Astrocyte (in vitro differentiated cells and primary cell): Measurements from ENCODE around the gene PSMA7. TPM values are rescaled to one million over a fixed set of nuclear protein-coding genes. Genes with fewer than 3 reads are reported as not detected.

ENCODE experiments used
- DNase-seq: peaks from one replicate; pipeline ENCODE4 v3.0.0-alpha.2; 2010; ENCODE audit warnings: low read depth
- FAIRE-seq: peaks from 2 replicates; lab custom pipeline; 2011; peaks lifted over from hg19 to GRCh38; lab: Jason Lieb, UNC
- H2AFZ ChIP-seq: 2 replicates; pipeline ENCODE4 v1.6.0; 2012; ENCODE audit warnings: low read depth, low read length, inconsistent platforms
- H3K27ac ChIP-seq: 2 replicates; pipeline ENCODE4 v1.5.1; 2011; ENCODE audit warnings: low read depth, low read length, inconsistent platforms
- H3K27me3 ChIP-seq: 2 replicates; pipeline ENCODE4 v1.6.0; 2011; ENCODE audit warnings: low read length, inconsistent platforms; ENCODE audit not compliant: insufficient read depth
- H3K36me3 ChIP-seq: 2 replicates; pipeline ENCODE4 v1.5.1; 2011; ENCODE audit warnings: low read length, inconsistent platforms; ENCODE audit not compliant: insufficient read depth
- H3K4me1 ChIP-seq: 2 replicates; pipeline ENCODE4 v1.5.1; 2011; ENCODE audit warnings: low read length, inconsistent platforms; ENCODE audit not compliant: insufficient read depth
- H3K4me2 ChIP-seq: 2 replicates; pipeline ENCODE4 v1.6.0; 2012; ENCODE audit warnings: low read length, inconsistent platforms
- H3K4me3 ChIP-seq: 2 replicates; pipeline ENCODE4 v1.5.1; 2011; ENCODE audit warnings: low read depth, mild to moderate bottlenecking, low read length, inconsistent platforms; ENCODE audit not compliant: insufficient read depth
- H3K79me2 ChIP-seq: 2 replicates; pipeline ENCODE4 v1.6.0; 2012; ENCODE audit warnings: mild to moderate bottlenecking, low read length, inconsistent platforms; ENCODE audit not compliant: insufficient read depth
- H3K9ac ChIP-seq: 2 replicates; pipeline ENCODE4 v1.6.0; 2012; ENCODE audit warnings: mild to moderate bottlenecking, low read length, inconsistent platforms
- H3K9me3 ChIP-seq: 2 replicates; pipeline ENCODE4 v1.5.1; 2012; ENCODE audit warnings: low read depth, mild to moderate bottlenecking, low read length, inconsistent platforms; ENCODE audit not compliant: insufficient read depth
- H4K20me1 ChIP-seq: 2 replicates; pipeline ENCODE4 v1.6.0; 2012; ENCODE audit warnings: low read length, inconsistent platforms; ENCODE audit not compliant: insufficient read depth
- H3K27ac Mint-ChIP-seq: one replicate; pipeline ENCODE4 v1.8.0; 2021; ENCODE audit warnings: mild to moderate bottlenecking, mixed read lengths; ENCODE audit not compliant: unreplicated experiment
- H3K27me3 Mint-ChIP-seq: one replicate; pipeline ENCODE4 v1.8.0; 2021; ENCODE audit warnings: low read depth, mixed read lengths; ENCODE audit not compliant: unreplicated experiment
- H3K36me3 Mint-ChIP-seq: one replicate; pipeline ENCODE4 v1.8.0; 2021; ENCODE audit warnings: low read depth, mixed read lengths; ENCODE audit not compliant: unreplicated experiment
- H3K4me1 Mint-ChIP-seq: one replicate; pipeline ENCODE4 v1.8.0; 2021; ENCODE audit warnings: low read depth, mixed read lengths; ENCODE audit not compliant: unreplicated experiment
- H3K4me3 Mint-ChIP-seq: one replicate; pipeline ENCODE4 v1.8.0; 2021; ENCODE audit warnings: mild to moderate bottlenecking, moderate library complexity, mixed read lengths; ENCODE audit not compliant: unreplicated experiment
- H3K9me3 Mint-ChIP-seq: one replicate; pipeline ENCODE4 v1.8.0; 2021; ENCODE audit warnings: mild to moderate bottlenecking, mixed read lengths; ENCODE audit not compliant: unreplicated experiment
- CTCF ChIP-seq: IDR thresholded peaks from 2 replicates; pipeline ENCODE4 v1.5.1; 2011; ENCODE audit warnings: low read depth, mild to moderate bottlenecking, inconsistent platforms, low read length, moderate library complexity; ENCODE audit not compliant: insufficient read depth
- EZH2 ChIP-seq: IDR thresholded peaks from 2 replicates; pipeline ENCODE4 v1.6.1; 2012; ENCODE audit warnings: mild to moderate bottlenecking, low read length, inconsistent platforms; ENCODE audit not compliant: insufficient read depth
- total RNA-seq: library from RNA; stranded (reverse); gene quantifications from 2 replicates; pipeline ENCODE4 v1.2.1, GENCODE V29; 2021

PSMA7 gene
- total RNA-seq, 1 donor from 2014 or later: 324 TPM

GRCh38 chr20:62177307-62177706 lies 34.1 kb upstream of the PSMA7 start:
- Histone ChIP-seq H4K20me1 (no peaks in the 10 kb centered on the region), H3K4me3 (no peak overlapping the region), H3K27ac (no peak overlapping the region), H3K9ac (no peak overlapping the region), H3K4me1 (peaks cover 7% of the 10 kb centered on the region), H3K9me3 (no peaks in the 10 kb centered on the region), H3K4me2 (no peak overlapping the region), H2AFZ (no peak overlapping the region), H3K79me2 (no peaks in the 10 kb centered on the region), H3K36me3 (peaks cover 8% of the 10 kb centered on the region), H3K27me3 (no peaks in the 10 kb centered on the region)
- FAIRE-seq (no peak), DNase-seq (no peak)
- Mint-ChIP-seq H3K27ac (no peak overlapping the region), H3K4me3 (no peak overlapping the region), H3K9me3 (no peaks in the 10 kb centered on the region), H3K27me3 (no peaks in the 10 kb centered on the region), H3K36me3 (peaks cover 7% of the 10 kb centered on the region), H3K4me1 (no peaks in the 10 kb centered on the region)
- TF ChIP-seq EZH2 (no peak), CTCF (no peak)

- FAIRE-seq (no peak), DNase-seq (no peak)
- Mint-ChIP-seq H3K27me3 (no peaks in the 10 kb centered on the region), H3K9me3 (no peaks in the 10 kb centered on the region), H3K4me3 (no peak overlapping the region), H3K36me3 (peaks cover 7% of the 10 kb centered on the region), H3K4me1 (no peaks in the 10 kb centered on the region), H3K27ac (no peak overlapping the region)
- TF ChIP-seq EZH2: no peak
- TF ChIP-seq CTCF: no peak
- no peak overlapping the region for H3K4me2 ChIP-seq
- H3K4me1 ChIP-seq: peaks cover 3% of the 10 kb centered on the region
- H3K27me3 ChIP-seq: no peaks in the 10 kb centered on the region
- no peak overlapping the region for H3K9ac ChIP-seq
- H4K20me1 ChIP-seq: no peaks in the 10 kb centered on the region
- peaks cover 8% of the 10 kb centered on the region for H3K36me3 ChIP-seq
- H3K9me3 ChIP-seq: no peaks in the 10 kb centered on the region
- H3K4me3 ChIP-seq: no peak overlapping the region
- no peaks in the 10 kb centered on the region for H3K79me2 ChIP-seq
- H2AFZ ChIP-seq: no peak overlapping the region
- H3K27ac ChIP-seq: no peak overlapping the region
Measured at GRCh38 chr20:62176866-62177265, 33.7 kb upstream of the PSMA7 start.

- Mint-ChIP-seq H3K36me3 (peaks cover 7% of the 10 kb centered on the region), H3K27ac (no peak overlapping the region), H3K4me3 (no peak overlapping the region), H3K27me3 (no peaks in the 10 kb centered on the region), H3K9me3 (no peaks in the 10 kb centered on the region), H3K4me1 (no peaks in the 10 kb centered on the region)
- Histone ChIP-seq H3K36me3 (peaks cover 12% of the 10 kb centered on the region), H3K9ac (no peak overlapping the region), H3K79me2 (no peaks in the 10 kb centered on the region), H2AFZ (no peak overlapping the region), H3K9me3 (no peaks in the 10 kb centered on the region), H3K27ac (no peak overlapping the region), H3K4me1 (no peaks in the 10 kb centered on the region), H3K27me3 (no peaks in the 10 kb centered on the region), H3K4me3 (no peak overlapping the region), H3K4me2 (no peak overlapping the region), H4K20me1 (no peaks in the 10 kb centered on the region)
- DNase-seq (no peak), FAIRE-seq (no peak)
- TF ChIP-seq CTCF (no peak), EZH2 (no peak)
Measured at GRCh38 chr20:62175711-62176110, 32.5 kb upstream of the PSMA7 start.
